K562 (cell line): ENCODE results near the gene HPF1. TPM values are rescaled to one million over a fixed set of nuclear protein-coding genes. Genes with fewer than 3 reads are reported as not detected.

Experiments used
- CEBPB ChIP-seq: fragments of 450-650 bp; IDR thresholded peaks from 2 replicates; pipeline ENCODE4 v1.6.1; 2016; ENCODE audit warnings: missing genetic modification characterization, missing compliant biosample characterization
- CSDE1 ChIP-seq, 2 experiments: fragments of 450-650 bp; IDR thresholded peaks; 2 replicates each; pipeline ENCODE4 v1.6.1; 2016; ENCODE audit warnings: mild to moderate bottlenecking in 1 of 2
- EHMT2 ChIP-seq: fragments of 450-650 bp; IDR thresholded peaks from 2 replicates; pipeline ENCODE4 v1.6.1; 2018; ENCODE audit warnings: antibody characterized with exemption
- HDAC2 ChIP-seq: fragments of 450-650 bp; IDR thresholded peaks from 2 replicates; pipeline ENCODE4 v1.6.1; 2016; ENCODE audit warnings: mild to moderate bottlenecking
- JUN ChIP-seq, 2 experiments: sonication (generic) in 1 of 2; formaldehyde crosslinking in 1 of 2; IDR thresholded peaks; 2 replicates each; pipeline versions ENCODE4 v1.6.1 to v1.8.0; 2012 to 2022; ENCODE audit warnings: borderline replicate concordance in 2 of 2, mild to moderate bottlenecking in 2 of 2, improper control_type of control experiment in 1 of 2, low read depth in 1 of 2, low read length in 1 of 2, missing genetic modification reagents in 1 of 2
- POLR3A ChIP-seq: IDR thresholded peaks from 2 replicates; pipeline ENCODE4 v1.6.1; 2011; ENCODE audit warnings: borderline replicate concordance, mild to moderate bottlenecking, moderate library complexity; ENCODE audit not compliant: insufficient read length, insufficient read depth; ENCODE audit errors: extremely low read depth
- PYGO2 ChIP-seq: fragments of 450-650 bp; IDR thresholded peaks from 2 replicates; pipeline ENCODE4 v1.6.1; 2016; ENCODE audit warnings: mild to moderate bottlenecking, missing genetic modification characterization, moderate library complexity, missing compliant biosample characterization
- SMARCB1 ChIP-seq: IDR thresholded peaks from 2 replicates; pipeline ENCODE4 v1.6.1; 2011; ENCODE audit warnings: improper control_type of control experiment, low read depth; ENCODE audit not compliant: insufficient read length
- SMARCC2 ChIP-seq: fragments of 450-650 bp; IDR thresholded peaks from 2 replicates; pipeline ENCODE4 v1.6.1; 2017; ENCODE audit warnings: antibody characterized with exemption, moderate library complexity, mild to moderate bottlenecking, low read depth
- STAT5A ChIP-seq: IDR thresholded peaks from 2 replicates; pipeline ENCODE4 v1.6.1; 2012; ENCODE audit warnings: low read length, inconsistent platforms, borderline replicate concordance
- YY1 ChIP-seq, 3 experiments: IDR thresholded peaks; 2 replicates each; pipeline ENCODE4 v1.6.1; 2011; ENCODE audit warnings: low read length in 2 of 3, mild to moderate bottlenecking in 2 of 3, moderate library complexity in 2 of 3, borderline replicate concordance in 1 of 3, control low read depth in 1 of 3, low read depth in 1 of 3; ENCODE audit not compliant: insufficient read depth in 3 of 3, insufficient replicate concordance in 2 of 3, control insufficient read depth in 1 of 3, insufficient read length in 1 of 3; ENCODE audit errors: extremely low read depth in 1 of 3
- polyA plus RNA-seq, 8 experiments: library from polyadenylated mRNA; depleted of rRNA in 4 of 8; stranded (reverse) in 5 of 8; unstranded in 3 of 8; fragments of >200 nt; fragmentation: Nextera tagmentation in 2 of 8; fragmentation: Illumina TruSeq in 1 of 8; extraction: Ambion mirVana in 2 of 8; extraction: Trizol in 1 of 8; gene quantifications; 2 replicates each; pipeline versions ENCODE4 v1.2.1 to v1.2.3, GENCODE V29; 2011 to 2014; ENCODE audit warnings: inconsistent platforms in 1 of 8, missing spikeins in 1 of 8
- total RNA-seq, 7 experiments: library from RNA; depleted of rRNA in 6 of 7; stranded (reverse); fragments of >200 nt in 6 of 7; fragmentation: Illumina TruSeq in 2 of 7; extraction: Trizol in 2 of 7; gene quantifications; 2 replicates each; pipeline versions ENCODE4 v1.2.1 to v1.2.3, GENCODE V29; 2011 to 2021; ENCODE audit warnings: low replicate concordance in 1 of 7
- TF ChIP-seq, protein P1 (sequence below): fragments of 250-450 bp; sonication (Bioruptor Pico); IDR thresholded peaks from 2 replicates; pipeline ENCODE4 v1.8.0; 2021; ENCODE audit warnings: moderate library complexity, mild to moderate bottlenecking, inconsistent platforms
- TF ChIP-seq, protein P2 (sequence below): fragments of 250-450 bp; sonication (Bioruptor Pico); IDR thresholded peaks from 2 replicates; pipeline ENCODE4 v1.4.0; 2020; ENCODE audit warnings: mild to moderate bottlenecking, moderate library complexity, borderline replicate concordance
- TF ChIP-seq, protein P3 (sequence below): sonication (generic); formaldehyde crosslinking; IDR thresholded peaks from 2 replicates; pipeline ENCODE4 v1.8.0; 2022; ENCODE audit warnings: missing genetic modification reagents, mild to moderate bottlenecking, moderate library complexity, borderline replicate concordance
- TF ChIP-seq, protein P4 (sequence below): fragments of 450-650 bp; formaldehyde crosslinking; conservative IDR thresholded peaks from 2 replicates; pipeline ENCODE4 v1.4.0; 2022; ENCODE audit warnings: mild to moderate bottlenecking, missing genetic modification characterization
- TF ChIP-seq, protein P5 (sequence below): sonication (generic); formaldehyde crosslinking; IDR thresholded peaks from 2 replicates; pipeline ENCODE4 v1.9.0; 2022; ENCODE audit warnings: mild to moderate bottlenecking, missing genetic modification reagents
- TF ChIP-seq, protein P6 (sequence below): fragments of 450-650 bp; IDR thresholded peaks from one replicate; pipeline ENCODE4 v1.6.1; 2018; ENCODE audit warnings: mild to moderate bottlenecking, moderate library complexity; ENCODE audit not compliant: partially characterized antibody

Gene HPF1
- total and polyA plus RNA-seq, 9 of the 15 experiments (the other 6 are each of a cell fraction or from before 2014, with no cell fraction given), result 21.2 to 89.4 (median 35.2) TPM

DNA sequence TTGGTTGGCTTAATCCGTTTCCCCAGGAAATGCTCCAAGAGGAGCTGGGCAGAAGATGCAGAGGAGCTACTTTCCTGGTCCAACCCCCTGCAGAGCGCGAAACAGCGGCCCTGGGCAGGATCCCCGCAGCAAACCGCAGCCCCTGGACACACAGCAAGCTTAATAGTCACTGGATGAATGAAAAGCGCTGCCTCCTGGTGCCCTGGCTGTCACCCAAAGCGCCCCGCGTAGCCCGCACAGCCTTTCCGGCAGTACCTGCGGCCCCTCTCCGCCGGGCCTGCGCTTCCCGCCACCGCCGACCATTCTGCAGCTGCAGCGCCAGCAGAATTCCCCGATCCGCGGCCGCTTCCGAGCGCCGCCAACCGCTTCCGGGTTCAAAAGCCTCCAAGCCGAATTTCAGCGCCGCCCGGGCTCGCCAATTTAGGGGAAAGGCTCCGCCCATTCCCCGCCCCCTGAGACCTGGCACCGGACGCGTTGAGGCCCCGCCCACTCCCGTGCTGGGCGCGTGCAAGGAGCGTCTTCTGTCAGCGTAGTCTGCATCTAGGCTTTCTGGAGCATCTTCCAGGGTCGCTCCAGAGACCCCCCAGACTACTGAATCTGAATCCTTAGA lies at the start of gene HPF1 (continued):
- TF ChIP-seq JUN (IDR thresholded peaks at IDR 0.05; ENCODE audit: borderline replicate concordance, low read depth, low read length) (no peak), JUN (CRISPR knock-in tag; IDR thresholded peaks at IDR 0.05; ENCODE audit: borderline replicate concordance) (no peak), CSDE1 (IDR thresholded peaks at IDR 0.05) (no peak), HDAC2 (no peak), SMARCB1 (no peak), CEBPB (tag) (no peak), PYGO2 (no peak), SMARCC2 (no peak), EHMT2 (no peak), YY1 (IDR thresholded peaks at IDR 0.05; ENCODE audit: borderline replicate concordance in 1 of 3, control insufficient read depth in 1 of 3, extremely low read depth in 1 of 3, insufficient read depth in 3 of 3, insufficient read length in 1 of 3, insufficient replicate concordance in 2 of 3, low read depth in 1 of 3, low read length in 2 of 3) (peak in 2 of 3 experiments; percentile 68 to 82), STAT5A (no peak), POLR3A (no peak)
- TF ChIP-seq, protein P1, sequence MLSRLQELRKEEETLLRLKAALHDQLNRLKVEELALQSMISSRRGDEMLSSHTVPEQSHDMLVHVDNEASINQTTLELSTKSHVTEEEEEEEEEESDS (CRISPR knock-in tag), result no peak
- TF ChIP-seq, protein P2, sequence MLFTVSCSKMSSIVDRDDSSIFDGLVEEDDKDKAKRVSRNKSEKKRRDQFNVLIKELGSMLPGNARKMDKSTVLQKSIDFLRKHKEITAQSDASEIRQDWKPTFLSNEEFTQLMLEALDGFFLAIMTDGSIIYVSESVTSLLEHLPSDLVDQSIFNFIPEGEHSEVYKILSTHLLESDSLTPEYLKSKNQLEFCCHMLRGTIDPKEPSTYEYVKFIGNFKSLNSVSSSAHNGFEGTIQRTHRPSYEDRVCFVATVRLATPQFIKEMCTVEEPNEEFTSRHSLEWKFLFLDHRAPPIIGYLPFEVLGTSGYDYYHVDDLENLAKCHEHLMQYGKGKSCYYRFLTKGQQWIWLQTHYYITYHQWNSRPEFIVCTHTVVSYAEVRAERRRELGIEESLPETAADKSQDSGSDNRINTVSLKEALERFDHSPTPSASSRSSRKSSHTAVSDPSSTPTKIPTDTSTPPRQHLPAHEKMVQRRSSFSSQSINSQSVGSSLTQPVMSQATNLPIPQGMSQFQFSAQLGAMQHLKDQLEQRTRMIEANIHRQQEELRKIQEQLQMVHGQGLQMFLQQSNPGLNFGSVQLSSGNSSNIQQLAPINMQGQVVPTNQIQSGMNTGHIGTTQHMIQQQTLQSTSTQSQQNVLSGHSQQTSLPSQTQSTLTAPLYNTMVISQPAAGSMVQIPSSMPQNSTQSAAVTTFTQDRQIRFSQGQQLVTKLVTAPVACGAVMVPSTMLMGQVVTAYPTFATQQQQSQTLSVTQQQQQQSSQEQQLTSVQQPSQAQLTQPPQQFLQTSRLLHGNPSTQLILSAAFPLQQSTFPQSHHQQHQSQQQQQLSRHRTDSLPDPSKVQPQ (CRISPR knock-in tag), result no peak
- TF ChIP-seq, protein P3, sequence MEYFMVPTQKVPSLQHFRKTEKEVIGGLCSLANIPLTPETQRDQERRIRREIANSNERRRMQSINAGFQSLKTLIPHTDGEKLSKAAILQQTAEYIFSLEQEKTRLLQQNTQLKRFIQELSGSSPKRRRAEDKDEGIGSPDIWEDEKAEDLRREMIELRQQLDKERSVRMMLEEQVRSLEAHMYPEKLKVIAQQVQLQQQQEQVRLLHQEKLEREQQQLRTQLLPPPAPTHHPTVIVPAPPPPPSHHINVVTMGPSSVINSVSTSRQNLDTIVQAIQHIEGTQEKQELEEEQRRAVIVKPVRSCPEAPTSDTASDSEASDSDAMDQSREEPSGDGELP (CRISPR knock-in tag), result peak; percentile 87
- TF ChIP-seq, protein P4, sequence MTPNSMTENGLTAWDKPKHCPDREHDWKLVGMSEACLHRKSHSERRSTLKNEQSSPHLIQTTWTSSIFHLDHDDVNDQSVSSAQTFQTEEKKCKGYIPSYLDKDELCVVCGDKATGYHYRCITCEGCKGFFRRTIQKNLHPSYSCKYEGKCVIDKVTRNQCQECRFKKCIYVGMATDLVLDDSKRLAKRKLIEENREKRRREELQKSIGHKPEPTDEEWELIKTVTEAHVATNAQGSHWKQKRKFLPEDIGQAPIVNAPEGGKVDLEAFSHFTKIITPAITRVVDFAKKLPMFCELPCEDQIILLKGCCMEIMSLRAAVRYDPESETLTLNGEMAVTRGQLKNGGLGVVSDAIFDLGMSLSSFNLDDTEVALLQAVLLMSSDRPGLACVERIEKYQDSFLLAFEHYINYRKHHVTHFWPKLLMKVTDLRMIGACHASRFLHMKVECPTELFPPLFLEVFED (CRISPR knock-in tag), result no peak
- TF ChIP-seq, protein P5, sequence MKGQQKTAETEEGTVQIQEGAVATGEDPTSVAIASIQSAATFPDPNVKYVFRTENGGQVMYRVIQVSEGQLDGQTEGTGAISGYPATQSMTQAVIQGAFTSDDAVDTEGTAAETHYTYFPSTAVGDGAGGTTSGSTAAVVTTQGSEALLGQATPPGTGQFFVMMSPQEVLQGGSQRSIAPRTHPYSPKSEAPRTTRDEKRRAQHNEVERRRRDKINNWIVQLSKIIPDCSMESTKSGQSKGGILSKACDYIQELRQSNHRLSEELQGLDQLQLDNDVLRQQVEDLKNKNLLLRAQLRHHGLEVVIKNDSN (CRISPR knock-in tag), result no peak
- TF ChIP-seq, protein P6, sequence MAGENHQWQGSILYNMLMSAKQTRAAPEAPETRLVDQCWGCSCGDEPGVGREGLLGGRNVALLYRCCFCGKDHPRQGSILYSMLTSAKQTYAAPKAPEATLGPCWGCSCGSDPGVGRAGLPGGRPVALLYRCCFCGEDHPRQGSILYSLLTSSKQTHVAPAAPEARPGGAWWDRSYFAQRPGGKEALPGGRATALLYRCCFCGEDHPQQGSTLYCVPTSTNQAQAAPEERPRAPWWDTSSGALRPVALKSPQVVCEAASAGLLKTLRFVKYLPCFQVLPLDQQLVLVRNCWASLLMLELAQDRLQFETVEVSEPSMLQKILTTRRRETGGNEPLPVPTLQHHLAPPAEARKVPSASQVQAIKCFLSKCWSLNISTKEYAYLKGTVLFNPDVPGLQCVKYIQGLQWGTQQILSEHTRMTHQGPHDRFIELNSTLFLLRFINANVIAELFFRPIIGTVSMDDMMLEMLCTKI, result no peak
